Aorta (tissue), 5 donors: ENCODE measurements around the gene RPS19BP1. TPM values are rescaled to one million over a fixed set of nuclear protein-coding genes. Genes with fewer than 3 reads are reported as not detected.

Source experiments
- ATAC-seq: fragments of 200-7000 bp; cut with Tn5 transposase; one replicate; pipeline ENCODE4 v1.9.1; 2022; ENCODE audit warnings: moderate library complexity; ENCODE audit not compliant: low FRiP score
- DNase-seq, 2 donors: peaks; one replicate each; pipeline ENCODE4 v3.0.0-alpha.2; 2020
- H3K27ac ChIP-seq, 2 donors: one replicate each; pipeline ENCODE4 v1.5.1; 2013; ENCODE audit warnings: low read length in 2 of 2, mild to moderate bottlenecking in 2 of 2, moderate library complexity in 2 of 2, control low read depth in 1 of 2, inconsistent platforms in 1 of 2, low read depth in 1 of 2
- H3K27me3 ChIP-seq, 2 donors: one replicate each; pipeline ENCODE4 v1.6.1; 2013; ENCODE audit warnings: control low read depth in 1 of 2, low read length in 1 of 2, mild to moderate bottlenecking in 1 of 2, moderate library complexity in 1 of 2; ENCODE audit not compliant: insufficient read depth in 2 of 2, control insufficient read depth in 1 of 2
- H3K36me3 ChIP-seq, 2 donors: one replicate each; pipeline ENCODE4 v1.6.1; 2013; ENCODE audit warnings: control low read depth in 1 of 2, low read length in 1 of 2, mild to moderate bottlenecking in 1 of 2; ENCODE audit not compliant: insufficient read depth in 2 of 2, control insufficient read depth in 1 of 2
- H3K4me1 ChIP-seq, 2 donors: one replicate each; pipeline ENCODE4 v1.6.1; 2013; ENCODE audit warnings: low read length in 2 of 2, control low read depth in 1 of 2, mild to moderate bottlenecking in 1 of 2, moderate library complexity in 1 of 2; ENCODE audit not compliant: insufficient read depth in 2 of 2, control insufficient read depth in 1 of 2
- H3K4me3 ChIP-seq, 2 donors: one replicate each; pipeline ENCODE4 v1.5.1; 2013; ENCODE audit warnings: low read length in 2 of 2, control low read depth in 1 of 2, mild to moderate bottlenecking in 1 of 2
- H3K9me3 ChIP-seq: one replicate; pipeline ENCODE4 v1.6.1; 2013; ENCODE audit warnings: mild to moderate bottlenecking, low read length; ENCODE audit not compliant: control insufficient read depth
- WGBS, 2 donors: extraction: QIAGEN DNeasy Blood & Tissue Kit; methylation state at CpG; one replicate each; pipeline ENCODE4 v1.1.7; 2013; 5-methylcytosine and 5-hydroxymethylcytosine counted together
- intact Hi-C, 2 donors: fragments of 100-400 bp; cut with DNase I; formaldehyde crosslinking; loops; one replicate each; pipeline versions ENCODE4 v1.14.2 to v1.15.0; 2022
- polyA plus RNA-seq, 2 donors: library from polyadenylated mRNA; stranded (reverse); fragments of 200-250 nt; gene quantifications; one replicate each; pipeline ENCODE4 v1.2.3, GENCODE V29; 2013
- total RNA-seq, 2 donors: library from RNA; stranded (reverse); fragmentation: NEBNext Ultra II Directional; extraction: Animal tissue kit (Norgen Biotek cat#: 25700); gene quantifications; one replicate each; pipeline ENCODE4 v1.2.1, GENCODE V29; 2021
- donor health status: healthy with polysubstance abuse.
- donor health status: Bipolar disorder and iron deficiency.
- donor health status: DM: no; HTN: no; CAD: no.
- donor health status: DM: no; HTN: no; CAD: no.
- donor health status: DM: yes; HTN: yes; CAD: no.

Gene RPS19BP1
- total and polyA plus RNA-seq, 4 donors, result 50.4 to 160 (median 105) TPM

- no peaks in the 10 kb centered on the region for H3K4me1 ChIP-seq
- H3K9me3 ChIP-seq, result no peaks in the 10 kb centered on the region
- no peak overlapping the region for H3K27ac ChIP-seq
- H3K4me3 ChIP-seq, result no peak overlapping the region
- H3K27me3 ChIP-seq, result no peaks in the 10 kb centered on the region
- ATAC-seq (no peak), DNase-seq (no peak)
- H3K36me3 ChIP-seq, result no peaks in the 10 kb centered on the region
- WGBS, 2 donors, result 36 to 41% methylated on average over 12 to 13 of the region's 13 CpGs
- intact Hi-C loops, result loop anchor here (2.0 to 10.0 kb wide), 2 partner anchors 489 to 809 kb away; partner anchors contain the start of gene ADSL (in 1 of the 2)
These were observed 2.8 kb upstream of the RPS19BP1 start for GRCh38 chr22:39535357-39535725.

- no peaks in the 10 kb centered on the region for H3K4me1 ChIP-seq
- DNase-seq (peak; percentile 86 to 95), ATAC-seq (peak; percentile 64)
- no peaks in the 10 kb centered on the region for H3K9me3 ChIP-seq
- no peaks in the 10 kb centered on the region for H3K36me3 ChIP-seq
- no peak overlapping the region for H3K27ac ChIP-seq
- intact Hi-C loops, result loop anchor here (2.0 to 10.0 kb wide), 8 partner anchors 137 to 1972 kb away; partner anchors contain the start of genes ADSL (in 2 of the 2), CDC42EP1 (in 1 of the 2), MRTFA (in 1 of the 2) and TAB1 (in 1 of the 2)
- H3K4me3 ChIP-seq, result no peak overlapping the region
- H3K27me3 ChIP-seq, result no peaks in the 10 kb centered on the region
- 6 to 8% methylated on average over 41 of the region's 41 CpGs for WGBS, 2 donors
These were observed 2.2 kb upstream of the RPS19BP1 start for GRCh38 chr22:39534591-39535356.

- WGBS, 2 donors, result 86% methylated on average over 12 of the region's 12 CpGs
- Histone ChIP-seq H3K4me1 (no peaks in the 10 kb centered on the region), H3K27me3 (no peaks in the 10 kb centered on the region), H3K36me3 (no peaks in the 10 kb centered on the region), H3K27ac (no peak overlapping the region), H3K4me3 (no peak overlapping the region), H3K9me3 (no peaks in the 10 kb centered on the region)
- no peak for ATAC-seq
- intact Hi-C loops, result loop anchor here (2.0 to 10.0 kb wide), 8 partner anchors 137 to 1972 kb away; partner anchors contain the start of genes ADSL (in 2 of the 2), CDC42EP1 (in 1 of the 2), MRTFA (in 1 of the 2) and TAB1 (in 1 of the 2)
- no peak for DNase-seq
These were observed 1.6 kb upstream of the RPS19BP1 start for GRCh38 chr22:39534092-39534506.

GRCh38 chr22:39530692-39531331 lies 1.7 kb downstream of the RPS19BP1 start:
- Histone ChIP-seq H3K36me3 (no peaks in the 10 kb centered on the region), H3K4me3 (no peak overlapping the region), H3K4me1 (no peaks in the 10 kb centered on the region), H3K27me3 (no peaks in the 10 kb centered on the region), H3K27ac (no peak overlapping the region), H3K9me3 (no peaks in the 10 kb centered on the region)
- 38 to 39% methylated on average over 9 of the region's 9 CpGs for WGBS, 2 donors
- intact Hi-C loops, result loop anchor here (5.0 to 10.0 kb wide), 7 partner anchors 134 to 1969 kb away; partner anchors contain the start of genes ADSL (in 2 of the 2), CDC42EP1 (in 1 of the 2), MRTFA (in 1 of the 2) and TAB1 (in 1 of the 2)
- no peak for DNase-seq
- ATAC-seq, result no peak

DNA sequence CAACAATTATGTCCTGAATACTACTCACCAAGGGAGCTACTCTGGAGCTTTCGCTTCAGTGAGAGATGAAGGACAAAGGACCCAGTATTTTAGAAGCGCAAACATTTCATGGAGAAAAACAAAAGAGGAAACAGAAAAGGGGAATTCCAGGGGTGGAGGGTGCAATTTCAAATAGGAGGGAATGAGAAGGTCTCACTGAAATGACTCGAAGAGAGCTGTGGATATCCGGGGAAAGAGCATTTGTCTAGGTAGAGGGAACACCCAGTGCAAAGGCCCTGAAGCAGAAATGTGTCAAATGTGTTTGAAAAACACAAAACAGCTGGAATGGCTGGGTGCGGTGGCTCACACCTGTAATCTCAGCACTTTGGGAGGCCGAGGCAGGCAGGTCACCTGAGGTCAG lies 2.4 kb downstream of the RPS19BP1 start:
- WGBS, 2 donors, result 86 to 91% methylated on average over 6 of the region's 6 CpGs
- DNase-seq, result no peak

GRCh38 chr22:39529487-39529851 lies 3.1 kb downstream of the RPS19BP1 start:
- intact Hi-C loops, result loop anchor here (1.0 to 10.0 kb wide), 3 partner anchors 36 to 357 kb away; partner anchors contain the start of gene RPL3 (in 1 of the 2)
- H3K27ac ChIP-seq, result no peak overlapping the region
- no peak overlapping the region for H3K4me3 ChIP-seq
- H3K36me3 ChIP-seq, result peaks cover 0 to 4% of the 10 kb centered on the region in 2 donors
- no peaks in the 10 kb centered on the region for H3K27me3 ChIP-seq
- DNase-seq (no peak), ATAC-seq (no peak)
- 53 to 57% methylated on average over 17 of the region's 17 CpGs for whole genome bisulfite sequencing, 2 donors
- no peaks in the 10 kb centered on the region for H3K4me1 ChIP-seq
- H3K9me3 ChIP-seq, result no peaks in the 10 kb centered on the region

More for the DNA sequence above, 2.4 kb downstream of the RPS19BP1 start:
- no peak overlapping the region for H3K27ac ChIP-seq
- H3K9me3 ChIP-seq, result no peaks in the 10 kb centered on the region
- intact Hi-C loops, result loop anchor here (5.0 to 10.0 kb wide), 7 partner anchors 133 to 1968 kb away; partner anchors contain the start of genes ADSL (in 2 of the 2), CDC42EP1 (in 1 of the 2), MRTFA (in 1 of the 2) and TAB1 (in 1 of the 2)
- H3K36me3 ChIP-seq, result peaks cover 0 to 1% of the 10 kb centered on the region in 2 donors
- no peak overlapping the region for H3K4me3 ChIP-seq
- no peak for ATAC-seq
- H3K4me1 ChIP-seq, result no peaks in the 10 kb centered on the region
- H3K27me3 ChIP-seq, result no peaks in the 10 kb centered on the region

DNA sequence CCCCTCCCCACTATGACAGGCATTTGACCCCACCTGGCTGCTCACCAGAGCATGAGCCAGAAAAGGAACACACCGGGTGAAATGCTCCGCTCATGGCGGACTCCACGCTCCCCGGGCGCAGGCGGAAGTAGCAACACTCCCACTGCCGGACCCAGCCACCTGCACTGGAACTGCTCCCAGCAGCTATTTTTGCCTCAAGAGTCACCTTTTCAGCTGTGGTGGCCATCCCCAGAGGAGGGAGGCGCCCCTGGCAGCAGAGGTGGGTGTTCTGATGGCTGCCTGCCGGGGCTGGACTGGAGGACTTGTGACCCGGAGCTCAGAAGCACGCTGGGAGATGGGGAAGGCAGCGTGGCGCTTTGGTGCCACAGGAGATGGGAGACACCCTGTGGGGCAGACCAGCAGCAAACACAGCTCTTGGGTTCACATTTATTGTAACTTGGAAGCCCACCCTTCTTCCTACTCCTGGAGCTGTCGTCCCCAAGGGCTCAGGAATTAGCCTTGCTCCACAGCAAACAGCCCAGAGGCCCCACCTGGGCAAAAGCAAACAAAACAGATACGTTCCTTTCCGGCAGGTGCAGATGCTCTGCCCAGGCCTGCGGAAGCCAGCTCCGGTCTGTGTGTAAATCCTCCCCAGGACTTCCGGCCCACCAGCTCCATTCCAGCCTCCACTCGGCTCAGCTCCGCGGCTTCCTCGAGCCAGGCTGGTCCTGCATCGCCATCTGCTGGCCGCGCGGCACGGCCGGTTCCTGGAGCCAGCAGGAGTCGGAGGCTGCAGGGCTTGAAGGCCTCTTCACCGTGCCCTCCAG lies 3.7 kb downstream of the RPS19BP1 start:
- Histone ChIP-seq H3K9me3 (no peaks in the 10 kb centered on the region), H3K27ac (peak overlapping the region in 1 of 2 donors; percentile 1), H3K36me3 (peaks cover 4% of the 10 kb centered on the region in 2 donors), H3K4me1 (no peaks in the 10 kb centered on the region), H3K27me3 (no peaks in the 10 kb centered on the region), H3K4me3 (no peak overlapping the region)
- intact Hi-C loops, result loop anchor here (1.0 to 10.0 kb wide), 3 partner anchors 36 to 357 kb away; partner anchors contain the start of gene RPL3 (in 1 of the 2)
- DNase-seq (peak; percentile 94 to 96), ATAC-seq (peak; percentile 87)
- 30% methylated on average over 32 of the region's 32 CpGs for WGBS, 2 donors
